ENCODE results near the gene MSRB3. TPM values are rescaled to one million over a fixed set of nuclear protein-coding genes. Genes with fewer than 3 reads are reported as not detected.

The MSRB3 gene
- total and polyA plus RNA-seq, 4 donors: 1.0 to 5.2 (median 3.1) TPM

GRCh38 chr12:65277994-65278575 is 398 bp upstream of the MSRB3 start:
- DNase-seq (ENCODE audit: low spot score): no peak
- H3K36me3 ChIP-seq (ENCODE audit: control insufficient read depth in 4 of 4, insufficient read depth in 3 of 4, low read depth in 1 of 4, low read length in 3 of 4): no peaks in the 10 kb centered on the region
- H3K4me1 ChIP-seq (ENCODE audit: control insufficient read depth in 4 of 4, insufficient read depth in 4 of 4, low read length in 3 of 4): peaks cover 0 to 14% (median 7%) of the 10 kb centered on the region in 4 donors
- peaks cover 0 to 4% (median 0%) of the 10 kb centered on the region in 4 donors for H3K27me3 ChIP-seq (ENCODE audit: control insufficient read depth in 4 of 4, insufficient read depth in 4 of 4, low read length in 3 of 4)
- no peaks in the 10 kb centered on the region for H3K9me3 ChIP-seq (ENCODE audit: control insufficient read depth in 4 of 4, low read length in 3 of 4)
- TF ChIP-seq CTCF (IDR thresholded peaks at IDR 0.05; ENCODE audit: low read depth, low read length, missing input control) (no peak), JUND (IDR thresholded peaks at IDR 0.05) (no peak), REST (IDR thresholded peaks at IDR 0.05) (no peak), EGR1 (IDR thresholded peaks at IDR 0.05; ENCODE audit: low read depth in 2 of 2) (no peak), SP1 (IDR thresholded peaks at IDR 0.05) (no peak), HNF4A (conservative IDR thresholded peaks at IDR 0.05) (no peak)
- peak overlapping the region in 2 of 3 donors; percentile 72 to 88 for H3K4me3 ChIP-seq (ENCODE audit: low read depth in 1 of 3, low read length in 3 of 3)
- peak overlapping the region in 1 of 2 donors; percentile 31 for H3K9ac ChIP-seq (ENCODE audit: low read depth in 1 of 2, low read length in 2 of 2)
- 34% methylated on average over 23 of the region's 23 CpGs for WGBS
- no peak overlapping the region for H3K27ac ChIP-seq (ENCODE audit: low read depth in 1 of 2, low read length in 2 of 2)

- 19% methylated on average over 23 of the region's 23 CpGs for WGBS
- Histone ChIP-seq H3K27ac (ENCODE audit: low read depth in 1 of 2, low read length in 2 of 2) (peak overlapping the region; percentile 39 to 45), H3K4me1 (ENCODE audit: control insufficient read depth in 4 of 4, insufficient read depth in 4 of 4, low read length in 3 of 4) (peaks cover 0 to 14% (median 7%) of the 10 kb centered on the region in 4 donors)
Observed at GRCh38 chr12:65279369-65280112, 1.1 kb downstream of the MSRB3 start.

More at GRCh38 chr12:65279369-65280112, 1.1 kb downstream of the MSRB3 start:
- H3K9me3 ChIP-seq (ENCODE audit: control insufficient read depth in 4 of 4, low read length in 3 of 4): no peaks in the 10 kb centered on the region
- H3K27me3 ChIP-seq (ENCODE audit: control insufficient read depth in 4 of 4, insufficient read depth in 4 of 4, low read length in 3 of 4): peaks cover 0 to 3% (median 0%) of the 10 kb centered on the region in 4 donors
- H3K36me3 ChIP-seq (ENCODE audit: control insufficient read depth in 4 of 4, insufficient read depth in 3 of 4, low read depth in 1 of 4, low read length in 3 of 4): no peaks in the 10 kb centered on the region
- no peak for TF ChIP-seq MAX (IDR thresholded peaks at IDR 0.05)
- TF ChIP-seq YY1 (IDR thresholded peaks at IDR 0.05): no peak
- TF ChIP-seq RXRA (IDR thresholded peaks at IDR 0.05): no peak
- no peak for TF ChIP-seq HNF4G (IDR thresholded peaks at IDR 0.05)
- no peak for TF ChIP-seq ATF3 (IDR thresholded peaks at IDR 0.05)
- no peak for TF ChIP-seq SP1 (IDR thresholded peaks at IDR 0.05)
- TF ChIP-seq ZBTB33 (IDR thresholded peaks at IDR 0.05): no peak
- no peak for TF ChIP-seq REST (IDR thresholded peaks at IDR 0.05)
- no peak for TF ChIP-seq JUND (IDR thresholded peaks at IDR 0.05)
- TF ChIP-seq HNF4A (conservative IDR thresholded peaks at IDR 0.05): no peak
- TF ChIP-seq FOXA1 (IDR thresholded peaks at IDR 0.05): no peak
- no peak for TF ChIP-seq CTCF (IDR thresholded peaks at IDR 0.05; ENCODE audit: low read depth, low read length, missing input control)
- no peak for TF ChIP-seq EGR1 (IDR thresholded peaks at IDR 0.05; ENCODE audit: low read depth in 2 of 2)
- TF ChIP-seq NR2F2 (IDR thresholded peaks at IDR 0.05): no peak
- no peak for TF ChIP-seq RAD21 (IDR thresholded peaks at IDR 0.05)
- no peak for TF ChIP-seq FOXA2 (IDR thresholded peaks at IDR 0.05)
- H3K9ac ChIP-seq (ENCODE audit: low read depth in 1 of 2, low read length in 2 of 2): no peak overlapping the region
- peak overlapping the region in 2 of 3 donors; percentile 72 to 88 for H3K4me3 ChIP-seq (ENCODE audit: low read depth in 1 of 3, low read length in 3 of 3)
- no peak for DNase-seq (ENCODE audit: low spot score)

Measured in liver (tissue), 9 donors.